ENCODE results near the gene DDX47.

GRCh38 chr12:12784911-12785814 is 28.0 kb upstream of the DDX47 start, which contains the start of gene APOLD1:
- TF ChIP-seq CTCF (conservative IDR thresholded peaks at IDR 0.05; ENCODE audit: low read depth, low read length) (no peak), POLR2A (IDR thresholded peaks at IDR 0.05; ENCODE audit: low read depth, low read length) (no peak), BHLHE40 (IDR thresholded peaks at IDR 0.05; ENCODE audit: low read depth, low read length) (no peak), RFX5 (IDR thresholded peaks at IDR 0.05; ENCODE audit: low read depth, low read length) (no peak), FOS (IDR thresholded peaks at IDR 0.05; ENCODE audit: low read depth, low read length) (no peak), ELK1 (IDR thresholded peaks at IDR 0.05; ENCODE audit: borderline replicate concordance, low read depth, low read length) (no peak), USF2 (IDR thresholded peaks at IDR 0.05; ENCODE audit: low read depth, low read length) (no peak), RAD21 (IDR thresholded peaks at IDR 0.05; ENCODE audit: low read length) (no peak), MAFK (IDR thresholded peaks at IDR 0.05; ENCODE audit: low read depth, low read length) (no peak), CHD1 (IDR thresholded peaks at IDR 0.05; ENCODE audit: low read depth, low read length) (no peak), NFE2L2 (IDR thresholded peaks at IDR 0.05; ENCODE audit: low read depth, low read length) (no peak), MAZ (IDR thresholded peaks at IDR 0.05; ENCODE audit: borderline replicate concordance, low read depth, low read length) (no peak), MXI1 (IDR thresholded peaks at IDR 0.05; ENCODE audit: borderline replicate concordance, low read depth, low read length) (no peak), SMC3 (IDR thresholded peaks at IDR 0.05; ENCODE audit: low read depth, low read length) (no peak)
